Hematopoietic multipotent progenitor cell treated with erythropoietin and hydrocortisone succinate and interleukin-3 and kit ligand, for 6 days (in vitro differentiated cells): ENCODE measurements around the gene ATG2A.

Experiments used
- DNase-seq: peaks from one replicate; pipeline ENCODE4 v3.0.0-alpha.2; 2015

The ATG2A gene

GRCh38 chr11:64883575-64883974 lies 33.4 kb downstream of the ATG2A start:
- DNase-seq = no peak

GRCh38 chr11:64882243-64882642 lies 34.8 kb downstream of the ATG2A start:
- DNase-seq = no peak

DNA sequence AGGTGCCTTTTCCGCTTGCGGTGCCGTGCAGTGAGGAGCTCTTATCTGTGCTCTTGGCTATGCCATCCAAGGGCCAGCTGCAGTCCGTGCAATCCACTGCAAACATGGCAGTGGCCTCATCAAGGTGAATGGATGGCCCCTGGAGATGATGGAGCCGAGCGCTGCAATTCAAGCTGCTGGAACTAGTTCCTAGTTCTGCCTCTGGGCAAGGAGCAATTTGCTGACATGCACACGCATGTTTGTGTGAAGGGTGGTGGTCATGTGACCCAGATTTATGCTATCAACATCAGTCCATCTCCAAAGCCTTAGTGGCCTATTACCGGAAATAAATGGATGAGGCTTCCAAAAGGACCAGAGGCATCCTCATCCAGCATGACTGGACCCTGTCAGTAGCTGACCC lies 35.5 kb downstream of the ATG2A start:
- no peak for DNase-seq

DNA sequence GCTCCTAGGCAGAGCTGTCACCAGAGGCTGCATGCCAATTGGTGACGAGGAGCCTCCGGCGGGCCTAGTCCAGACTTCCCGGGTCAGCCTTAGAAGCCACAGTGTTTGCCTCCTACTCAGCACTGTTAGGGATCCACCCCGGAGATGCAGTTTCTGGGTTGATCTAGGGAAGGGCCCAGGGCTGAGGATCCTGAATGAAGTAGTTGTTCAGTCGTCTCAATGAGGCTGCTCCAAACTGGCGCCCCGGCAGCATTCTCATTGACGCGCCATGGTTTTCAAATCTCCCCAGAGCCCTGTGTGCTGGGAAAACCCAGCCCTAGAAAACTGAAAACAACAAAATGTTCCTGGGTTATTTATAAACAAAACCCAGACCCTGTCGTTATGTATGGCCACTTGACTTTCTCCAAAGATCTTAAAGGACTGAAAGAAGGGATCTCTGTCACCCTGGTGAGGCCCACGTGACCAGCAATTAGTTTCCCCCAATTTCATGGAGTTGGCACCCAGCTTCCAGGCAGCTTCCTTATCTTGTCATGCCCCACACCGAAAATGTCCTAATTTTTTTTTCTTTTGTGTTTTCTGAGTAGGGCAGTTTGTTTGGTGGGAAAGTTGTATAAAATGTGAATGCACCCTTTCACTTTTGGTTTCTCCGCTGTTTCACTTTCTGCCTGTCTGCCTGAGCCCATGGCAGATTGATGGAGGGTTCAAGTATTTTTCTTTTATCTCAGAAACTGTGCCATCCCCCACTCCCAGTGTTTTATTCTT lies 36.6 kb downstream of the ATG2A start:
- DNase-seq = no peak

GRCh38 chr11:64879244-64879900 lies 37.6 kb downstream of the ATG2A start:
- no peak for DNase-seq

DNA sequence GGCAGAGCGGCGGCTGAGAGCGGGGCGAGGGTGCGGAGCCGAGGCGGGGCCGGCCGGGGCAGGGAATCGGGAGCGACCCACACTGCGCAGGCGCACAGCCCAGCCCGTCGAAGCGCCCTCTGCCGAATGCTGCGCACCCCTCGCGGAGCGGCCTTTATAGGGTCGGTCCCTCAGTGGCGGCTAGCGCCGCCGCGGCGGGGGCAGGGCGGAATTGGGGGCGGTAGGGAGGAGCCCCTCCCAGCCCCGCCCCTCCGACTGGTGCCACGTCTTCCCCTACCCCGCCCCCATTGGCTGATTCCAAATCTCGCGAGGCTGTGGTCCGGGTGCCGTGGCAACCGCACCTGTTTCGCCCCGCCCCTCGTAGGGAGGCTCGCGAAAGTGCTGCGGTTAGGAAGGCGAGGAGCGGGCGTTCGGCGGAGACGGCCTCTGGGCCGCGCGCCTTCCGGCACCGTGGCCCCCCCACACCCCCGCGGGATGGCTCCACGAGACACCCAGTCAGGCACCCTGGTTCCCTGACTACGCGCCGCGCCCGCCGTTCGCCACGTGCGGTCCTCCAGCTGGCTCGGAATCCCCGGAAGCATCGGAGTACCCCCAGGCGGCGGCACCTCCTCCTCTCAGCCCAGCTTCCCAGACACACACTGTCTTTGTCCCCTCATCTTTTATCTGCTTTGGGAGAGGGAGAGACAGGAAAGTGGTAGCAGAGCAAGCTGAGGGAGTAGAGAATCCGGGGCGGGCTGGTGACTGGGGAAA lies 38.3 kb downstream of the ATG2A start, which contains the start of gene EHD1:
Gene EHD1, minus strand, starts transcription at position 128 of the 750 bp plus-strand sequence. CDS start 157 bp downstream, outside the sequence.
- peak; percentile 100 for DNase-seq

- DNase-seq = peak; percentile 62
Observed at GRCh38 chr11:64878223-64878493, 38.9 kb downstream of the ATG2A start.

DNA sequence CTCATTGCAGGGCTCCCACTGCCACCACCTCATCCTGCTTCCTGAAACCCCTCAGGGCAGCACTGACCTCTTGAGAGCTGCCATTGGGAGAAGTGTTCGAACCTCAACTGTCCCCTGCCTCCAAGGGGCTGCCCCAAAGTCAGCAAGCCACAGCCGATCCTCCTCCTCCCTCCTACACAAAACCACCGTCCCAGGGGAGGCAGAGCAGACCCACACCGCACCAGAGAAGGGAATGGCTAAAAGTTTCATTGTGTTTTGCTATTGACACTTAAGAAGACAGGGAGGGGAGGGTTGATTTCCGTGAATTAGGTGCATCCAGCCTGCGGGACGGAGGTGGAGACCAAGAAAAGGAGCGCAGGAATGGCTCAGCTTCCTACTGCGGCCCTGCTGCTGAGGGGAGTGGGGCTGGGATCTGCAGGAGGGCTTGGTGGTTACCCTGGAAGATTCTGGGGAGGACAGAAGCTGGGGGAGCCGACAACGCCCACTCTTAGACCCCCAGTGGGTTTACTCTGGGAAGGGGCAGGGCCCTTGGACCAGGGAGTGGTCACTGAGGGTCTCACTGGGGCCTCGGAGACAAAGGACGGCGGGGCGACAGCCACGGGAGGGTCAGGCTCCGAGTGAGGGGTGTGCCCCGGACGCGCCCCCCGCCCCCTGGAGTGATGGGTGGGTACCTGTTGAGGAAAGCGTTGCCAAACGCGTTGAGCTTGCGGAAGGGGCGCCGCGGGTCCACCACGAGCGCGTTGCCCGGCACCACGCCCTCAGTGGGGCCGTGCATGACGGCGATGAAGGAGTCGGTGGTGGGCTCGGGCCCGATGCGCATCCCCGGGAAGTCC lies 39.4 kb downstream of the ATG2A start:
- no peak for DNase-seq

GRCh38 chr11:64876835-64877341 lies 40.1 kb downstream of the ATG2A start:
- DNase-seq = no peak

DNA sequence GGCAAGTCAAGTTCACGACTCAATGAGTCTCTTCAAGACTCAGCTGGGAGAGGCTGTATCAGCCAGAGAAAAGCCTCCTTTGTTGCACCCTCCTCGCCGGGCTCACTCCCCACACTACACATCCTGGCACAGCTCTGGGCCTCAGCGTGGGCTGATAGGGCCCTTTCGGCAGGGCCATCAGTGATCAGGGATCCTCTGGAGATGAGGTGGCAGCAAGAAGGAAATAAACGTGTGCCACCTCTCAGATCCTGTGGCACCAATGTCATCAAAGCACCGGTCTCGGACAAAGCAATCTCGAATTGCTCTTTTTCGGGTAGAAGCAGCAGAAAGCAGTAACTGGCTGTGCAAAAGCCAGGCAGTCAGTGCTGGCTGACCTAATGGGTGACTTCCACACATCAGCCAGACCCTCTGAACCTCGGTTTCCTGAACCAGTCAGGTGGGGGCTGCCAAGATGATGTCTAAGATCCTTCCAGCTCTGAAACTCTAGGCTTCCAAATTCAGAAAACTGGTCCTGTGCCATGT lies 40.7 kb downstream of the ATG2A start:
- no peak for DNase-seq

DNA sequence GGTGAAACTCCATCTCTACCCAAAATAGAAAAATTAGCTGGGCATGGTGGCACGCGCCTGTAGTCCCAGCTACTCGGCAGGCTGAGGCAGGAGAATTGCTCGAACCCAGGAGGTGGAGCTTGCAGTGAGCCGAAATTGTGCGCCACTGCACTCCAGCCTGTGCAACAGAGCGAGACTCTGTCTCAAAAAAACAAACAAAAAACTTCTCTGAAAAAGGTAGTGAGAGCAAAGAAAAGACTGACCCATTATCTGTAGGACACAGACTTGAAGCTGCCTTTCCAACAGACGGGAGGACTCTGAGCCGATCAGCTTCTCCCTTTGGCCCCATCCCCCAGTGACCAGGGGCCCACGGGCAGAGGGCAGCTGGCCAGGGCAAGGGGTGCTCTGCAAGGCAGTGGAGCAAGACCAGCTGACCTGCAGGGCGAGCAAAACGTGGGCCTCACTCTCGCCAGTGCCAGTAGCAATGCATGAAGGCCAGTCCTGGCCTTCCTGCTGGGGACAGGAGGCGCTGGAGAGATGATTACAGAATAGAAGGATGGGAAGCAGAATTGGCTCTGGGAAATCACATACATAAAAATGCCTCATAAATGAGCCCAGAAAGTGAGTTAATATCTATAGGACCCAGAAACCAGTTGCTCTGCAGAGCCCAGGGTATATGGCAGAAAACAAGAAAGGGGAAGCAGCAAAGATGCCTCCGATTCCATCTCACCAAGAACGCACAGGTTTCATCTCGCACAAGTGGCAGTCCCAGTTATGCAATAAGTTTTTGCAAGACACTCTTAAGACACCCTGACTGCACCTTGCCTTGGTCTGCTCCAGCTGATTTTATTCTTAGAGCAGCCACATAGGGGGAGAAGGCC lies 41.4 kb downstream of the ATG2A start:
- DNase-seq = peak; percentile 73

- no peak for DNase-seq
Observed at GRCh38 chr11:64874308-64875240, 42.4 kb downstream of the ATG2A start.

DNA sequence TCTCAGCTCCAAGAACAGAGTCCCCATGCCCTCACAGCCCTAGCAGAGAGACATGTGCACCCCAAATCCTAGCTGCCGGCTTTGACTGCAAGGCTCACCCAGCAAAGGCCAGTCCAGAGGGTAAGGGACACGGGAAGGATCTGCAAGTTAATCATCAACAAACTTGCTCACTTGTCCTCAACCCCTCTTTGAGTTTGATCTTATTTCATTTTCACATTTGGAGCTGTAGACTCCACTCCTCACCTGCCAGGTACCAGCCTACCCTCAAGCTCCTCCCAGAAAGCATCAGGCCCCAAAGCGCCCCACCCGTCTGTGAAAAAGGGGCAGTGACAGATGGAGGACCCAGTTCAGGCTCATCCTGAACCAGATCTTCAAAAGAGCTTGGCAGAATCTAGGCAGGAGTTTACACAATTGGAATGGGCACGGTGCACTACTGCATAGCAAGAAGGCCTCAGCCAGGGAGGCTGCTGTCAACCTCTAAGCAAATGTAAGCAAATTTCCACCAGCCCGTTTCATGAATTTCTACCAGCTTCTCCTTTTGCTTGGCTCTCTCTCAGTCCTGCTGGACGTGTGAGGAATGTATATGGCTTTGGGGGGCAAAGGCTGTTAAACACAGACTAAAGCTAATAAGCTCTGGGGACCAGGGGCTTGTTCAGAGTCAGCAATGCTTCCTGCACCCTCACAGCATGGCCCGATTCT lies 44.1 kb downstream of the ATG2A start:
- no peak for DNase-seq

DNA sequence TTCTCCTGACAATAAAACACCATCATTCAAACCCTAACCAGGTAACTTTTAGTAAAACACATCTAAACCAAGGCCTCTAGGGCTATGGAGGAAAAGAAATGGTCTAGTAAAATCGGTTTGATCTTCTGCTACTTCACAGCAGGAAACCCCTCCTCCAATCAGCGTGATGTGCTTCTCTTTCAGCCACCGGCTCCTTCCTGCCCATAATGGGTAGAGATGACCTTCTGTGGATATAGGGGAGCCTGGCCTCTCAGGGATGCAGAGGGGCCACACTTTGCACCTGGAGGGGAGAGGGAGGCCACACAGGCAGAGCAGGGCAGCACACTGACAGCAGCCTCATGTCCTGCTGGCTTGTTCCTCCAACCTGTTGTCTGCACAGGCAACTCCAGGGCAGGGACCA lies 45.5 kb downstream of the ATG2A start:
- DNase-seq = peak; percentile 48

- no peak for DNase-seq
Observed at GRCh38 chr11:64870893-64871466, 46.0 kb downstream of the ATG2A start.

DNA sequence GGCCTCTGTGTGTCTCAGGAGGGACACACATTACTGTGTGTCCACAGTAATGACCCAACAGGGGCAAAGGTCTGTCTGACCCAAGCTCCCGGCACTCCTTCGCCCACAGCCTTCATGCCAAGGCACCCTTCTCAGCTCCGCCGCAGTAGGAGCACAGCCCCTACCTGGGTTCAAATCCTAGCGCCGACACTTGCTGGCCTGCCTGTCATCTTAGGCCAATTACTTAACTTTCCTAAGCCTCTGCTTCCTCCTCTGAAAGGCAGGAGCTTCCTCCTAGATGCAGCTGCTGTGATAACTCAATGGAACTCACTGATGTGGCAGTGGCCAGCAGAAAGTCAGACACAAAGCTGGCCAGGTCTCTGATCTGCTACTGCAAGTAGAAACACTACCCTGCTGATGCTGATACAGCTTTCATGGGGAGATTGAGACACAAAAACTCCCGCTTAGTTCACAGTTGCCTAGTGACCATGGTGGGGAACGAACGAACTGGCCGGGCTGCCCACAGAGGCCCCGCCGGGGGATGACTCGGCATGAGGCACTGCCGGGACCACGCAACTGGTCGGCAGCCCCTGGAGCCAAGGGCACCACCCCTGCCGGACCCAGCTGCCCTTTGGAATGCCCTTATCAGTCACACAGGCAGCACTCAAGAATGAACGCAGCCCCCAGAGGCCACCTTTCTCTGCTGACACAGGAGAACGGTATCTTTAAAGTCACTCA lies 46.7 kb downstream of the ATG2A start:
- peak; percentile 75 for DNase-seq

- no peak for DNase-seq
Observed at GRCh38 chr11:64869571-64870175, 47.3 kb downstream of the ATG2A start.

- no peak for DNase-seq
Observed at GRCh38 chr11:64868904-64869570, 48.0 kb downstream of the ATG2A start.
